GM18526 (cell line): ENCODE measurements around the gene ADGRD2.

Experiments
- POLR2A ChIP-seq: IDR thresholded peaks from 3 replicates; pipeline ENCODE4 v1.6.1; 2011; ENCODE audit not compliant: insufficient read length; ENCODE audit errors: extremely low read depth

ADGRD2 gene, protein sequence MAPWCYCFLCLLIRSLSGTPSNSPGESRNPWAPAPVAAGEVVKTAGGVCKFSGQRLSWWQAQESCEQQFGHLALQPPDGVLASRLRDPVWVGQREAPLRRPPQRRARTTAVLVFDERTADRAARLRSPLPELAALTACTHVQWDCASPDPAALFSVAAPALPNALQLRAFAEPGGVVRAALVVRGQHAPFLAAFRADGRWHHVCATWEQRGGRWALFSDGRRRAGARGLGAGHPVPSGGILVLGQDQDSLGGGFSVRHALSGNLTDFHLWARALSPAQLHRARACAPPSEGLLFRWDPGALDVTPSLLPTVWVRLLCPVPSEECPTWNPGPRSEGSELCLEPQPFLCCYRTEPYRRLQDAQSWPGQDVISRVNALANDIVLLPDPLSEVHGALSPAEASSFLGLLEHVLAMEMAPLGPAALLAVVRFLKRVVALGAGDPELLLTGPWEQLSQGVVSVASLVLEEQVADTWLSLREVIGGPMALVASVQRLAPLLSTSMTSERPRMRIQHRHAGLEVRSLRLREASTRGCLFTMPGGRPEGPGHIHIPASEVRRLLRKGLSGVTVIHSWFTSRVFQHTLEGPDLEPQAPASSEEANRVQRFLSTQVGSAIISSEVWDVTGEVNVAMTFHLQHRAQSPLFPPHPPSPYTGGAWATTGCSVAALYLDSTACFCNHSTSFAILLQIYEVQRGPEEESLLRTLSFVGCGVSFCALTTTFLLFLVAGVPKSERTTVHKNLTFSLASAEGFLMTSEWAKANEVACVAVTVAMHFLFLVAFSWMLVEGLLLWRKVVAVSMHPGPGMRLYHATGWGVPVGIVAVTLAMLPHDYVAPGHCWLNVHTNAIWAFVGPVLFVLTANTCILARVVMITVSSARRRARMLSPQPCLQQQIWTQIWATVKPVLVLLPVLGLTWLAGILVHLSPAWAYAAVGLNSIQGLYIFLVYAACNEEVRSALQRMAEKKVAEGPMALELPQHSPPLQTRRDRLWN

DNA sequence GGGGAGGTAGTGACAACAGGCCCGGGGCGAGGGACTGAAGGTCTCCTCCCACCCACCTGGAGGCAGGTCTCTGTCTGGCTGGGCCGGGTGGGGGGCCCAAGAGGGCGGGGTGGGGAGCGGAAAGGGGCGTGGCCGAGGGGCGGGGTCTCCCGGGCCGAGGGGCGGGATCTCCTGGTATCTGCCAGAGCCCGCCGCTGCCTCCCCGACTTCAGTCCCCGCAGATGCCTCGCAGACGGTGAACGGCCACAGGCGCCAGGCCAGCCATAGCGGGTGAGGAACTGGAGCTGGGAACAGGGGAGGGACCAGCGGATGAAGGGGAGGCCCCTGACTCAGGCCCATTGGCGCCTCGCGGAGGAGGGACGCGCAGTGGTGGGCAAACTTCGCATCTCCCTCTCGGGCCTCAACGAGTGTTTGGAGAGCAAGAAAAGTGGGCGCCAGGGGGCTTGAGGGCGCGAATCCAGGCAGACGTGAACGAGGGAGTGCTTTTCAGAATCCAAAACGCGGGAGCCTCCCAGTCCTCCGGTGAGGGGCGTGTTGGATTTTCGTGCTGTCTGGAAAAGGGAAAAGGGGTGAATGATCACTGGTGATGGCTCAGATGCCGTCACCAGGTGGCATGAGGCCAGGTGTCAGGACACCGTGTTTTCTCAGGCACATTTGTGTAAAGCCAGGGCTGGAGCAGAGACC, at the start of gene ADGRD2:
Gene ADGRD2 (plus strand): TSS at position 211 of the 684 bp plus-strand sequence. CDS start 1,216 bp downstream, outside the sequence.
- no peak for TF ChIP-seq POLR2A

- TF ChIP-seq POLR2A, result no peak
These were observed 47.0 kb upstream of the ADGRD2 start for GRCh38 chr9:124403246-124403645.

DNA sequence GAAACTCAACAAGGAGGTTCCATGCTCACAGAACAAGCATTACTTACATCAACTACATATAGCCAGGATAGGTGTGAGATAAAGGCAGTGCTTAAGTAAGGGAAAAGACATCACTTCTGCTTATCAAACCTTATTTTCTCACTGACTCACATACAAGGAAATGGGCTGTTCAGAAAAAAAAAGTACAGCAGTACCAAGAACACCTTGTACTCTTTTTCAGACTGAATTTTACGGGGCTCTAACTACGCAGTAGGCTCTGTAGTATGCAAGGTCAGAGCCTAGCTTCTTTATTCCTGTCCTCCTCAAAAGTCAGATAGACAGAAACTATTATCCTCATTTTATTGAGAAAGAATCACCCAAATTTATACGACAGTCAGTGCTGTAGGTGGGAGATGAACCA, 40.8 kb upstream of the ADGRD2 start:
- no peak for TF ChIP-seq POLR2A

GRCh38 chr9:124410321-124410913, 39.8 kb upstream of the ADGRD2 start:
- no peak for TF ChIP-seq POLR2A

DNA sequence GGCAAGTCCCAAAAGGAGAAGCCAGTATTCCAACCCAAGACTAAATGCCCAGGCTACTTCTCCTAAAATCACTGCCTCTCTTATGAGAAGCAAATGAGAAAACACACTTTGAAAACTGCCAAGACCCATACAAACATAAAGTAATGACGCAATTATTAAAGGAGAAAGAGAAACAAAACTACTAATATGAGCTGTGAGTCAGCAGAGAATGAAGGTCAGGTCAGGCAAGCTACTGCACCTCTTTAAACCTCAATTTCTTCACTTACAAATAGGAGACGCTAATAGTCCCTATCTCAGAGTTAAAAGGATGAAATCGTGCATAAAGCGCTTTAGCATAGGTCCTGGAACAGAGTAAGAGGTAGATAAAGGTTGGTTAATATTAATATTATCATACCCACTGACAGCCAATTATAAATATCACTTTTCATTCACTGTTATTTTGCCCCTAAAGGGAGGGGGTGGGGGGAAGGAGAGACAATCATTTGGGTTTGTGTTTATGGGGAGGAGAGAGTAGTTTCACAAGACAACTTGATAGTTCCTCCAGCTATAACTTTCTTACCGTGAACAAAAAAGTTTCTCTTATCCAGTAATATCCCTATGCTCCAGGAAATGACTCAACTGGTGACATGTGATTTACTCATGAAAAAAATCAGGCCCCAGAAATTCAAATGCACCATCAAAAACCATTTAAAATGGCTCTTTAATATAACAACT, 38.6 kb upstream of the ADGRD2 start:
- no peak for TF ChIP-seq POLR2A

GRCh38 chr9:124412228-124412575, 38.0 kb upstream of the ADGRD2 start:
- TF ChIP-seq POLR2A, result no peak

DNA sequence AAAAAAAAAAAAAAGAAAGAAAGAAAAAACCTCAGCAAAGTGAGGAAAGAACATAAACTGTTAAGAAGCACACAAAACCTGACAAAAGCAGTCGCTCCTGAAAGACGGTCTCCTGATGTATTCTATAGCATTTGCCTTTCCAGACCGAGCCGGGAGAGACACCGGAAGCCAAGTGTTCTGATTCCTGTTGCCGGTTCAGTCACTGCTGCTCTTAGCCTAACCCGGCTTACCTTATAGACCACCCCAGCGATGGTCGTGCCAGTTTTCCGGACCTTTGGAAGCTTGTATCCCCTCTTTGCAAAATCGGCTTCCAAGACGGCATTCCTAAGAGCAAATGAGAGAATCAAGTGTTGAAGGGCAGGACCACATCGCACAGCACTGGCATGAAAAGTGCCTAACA, 35.6 kb upstream of the ADGRD2 start:
- TF ChIP-seq POLR2A, result no peak

- peak; percentile 61 for TF ChIP-seq POLR2A
These were observed 35.0 kb upstream of the ADGRD2 start, which contains the start of gene PSMB7 for GRCh38 chr9:124415102-124415851. Gene PSMB7 (minus strand): TSS chr9:124415442. CDS start chr9:124415425, 17 bp downstream.

DNA sequence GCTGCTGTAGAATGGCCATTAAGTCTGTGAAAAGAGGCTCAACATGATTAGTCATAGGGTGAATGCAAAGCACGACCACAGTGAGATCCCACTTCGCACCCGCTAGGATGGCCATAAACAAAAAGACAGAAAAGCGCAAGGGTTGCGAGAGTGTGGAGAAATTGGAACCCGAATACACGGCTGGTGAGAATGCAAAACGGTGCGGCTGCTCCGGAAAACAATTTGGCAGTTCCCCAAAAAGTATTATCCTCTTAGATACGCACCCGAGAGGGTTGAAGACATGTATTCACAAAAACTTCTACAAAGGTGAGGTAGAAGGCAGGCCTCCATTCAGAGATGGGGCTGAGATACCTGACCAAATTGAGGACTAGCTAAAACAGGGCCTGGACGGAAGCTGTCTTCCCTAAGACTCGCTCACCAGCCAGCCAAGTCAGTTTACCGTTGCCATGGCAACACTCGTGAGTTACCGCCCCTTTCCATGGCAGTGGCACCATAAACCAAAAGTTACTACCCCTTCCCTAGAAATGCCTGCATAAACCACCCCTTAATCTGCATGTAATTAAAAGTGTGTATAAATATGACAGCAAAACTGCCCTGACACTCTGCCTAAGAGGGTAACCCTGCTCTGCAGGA, 34.3 kb upstream of the ADGRD2 start:
- TF ChIP-seq POLR2A, result no peak

GRCh38 chr9:124419832-124420489, 30.3 kb upstream of the ADGRD2 start:
- no peak for TF ChIP-seq POLR2A

DNA sequence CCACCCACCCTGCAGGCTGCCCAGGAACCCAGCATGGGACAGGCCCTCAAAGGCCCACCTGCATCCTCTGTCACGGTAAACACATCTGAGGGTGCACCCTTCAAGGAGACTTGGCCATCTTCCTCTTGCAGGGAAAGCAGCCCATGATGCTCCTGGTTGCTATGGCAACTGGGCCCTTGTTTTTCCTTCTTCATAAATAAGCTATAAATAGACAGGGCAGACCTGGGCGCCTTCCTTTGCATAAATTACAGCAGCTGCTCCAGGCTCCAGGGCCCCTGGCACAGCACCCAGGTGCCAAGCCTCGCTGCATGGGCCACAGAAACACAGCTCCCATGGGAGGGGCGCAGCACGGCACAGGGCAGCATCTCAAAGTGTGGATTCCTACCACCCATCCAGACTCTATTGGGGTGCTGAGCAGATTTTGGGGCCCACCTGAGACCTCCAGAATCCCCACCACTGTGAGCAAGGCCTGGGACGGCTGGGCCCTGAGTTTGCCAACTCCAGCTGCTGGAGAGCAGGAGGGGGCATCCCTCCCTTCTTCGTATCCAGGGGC, 29.2 kb upstream of the ADGRD2 start:
- TF ChIP-seq POLR2A, result no peak

GRCh38 chr9:124423155-124423554, 27.1 kb upstream of the ADGRD2 start:
- TF ChIP-seq POLR2A, result no peak
